Kidney (tissue), 14 donors: Measurements from ENCODE around the gene PLEKHM3. TPM values are rescaled to one million over a fixed set of nuclear protein-coding genes. Genes with fewer than 3 reads are reported as not detected.

Experiments used
- DNase-seq, 5 donors: peaks; one replicate each; pipeline ENCODE4 v3.0.0-alpha.2; 2013 to 2020
- FAIRE-seq: peaks from 2 replicates; lab custom pipeline; 2012; peaks lifted over from hg19 to GRCh38; lab: Jason Lieb, UNC
- H3K27ac ChIP-seq, 2 donors: one replicate each; pipeline ENCODE4 v1.7.0; 2013; ENCODE audit warnings: low read depth in 2 of 2, low read length in 2 of 2, inconsistent platforms in 1 of 2
- H3K27me3 ChIP-seq: one replicate; pipeline ENCODE4 v1.7.1; 2013; ENCODE audit warnings: low read length, inconsistent platforms; ENCODE audit not compliant: control insufficient read depth, insufficient read depth
- H3K36me3 ChIP-seq, 3 donors: one replicate each; pipeline versions ENCODE4 v1.7.0 to v1.7.1; 2013; ENCODE audit warnings: low read length in 3 of 3, control low read depth in 1 of 3, inconsistent platforms in 1 of 3; ENCODE audit not compliant: insufficient read depth in 3 of 3, control insufficient read depth in 2 of 3
- H3K4me1 ChIP-seq, 3 donors: one replicate each; pipeline versions ENCODE4 v1.7.0 to v1.7.1; 2013; ENCODE audit warnings: low read length in 3 of 3, inconsistent platforms in 1 of 3, low read depth in 1 of 3; ENCODE audit not compliant: control insufficient read depth in 2 of 3, insufficient read depth in 2 of 3
- H3K4me3 ChIP-seq, 3 donors: one replicate each; pipeline versions ENCODE4 v1.7.0 to v1.8.1; 2013; ENCODE audit warnings: low read length in 3 of 3, control low read depth in 1 of 3, inconsistent platforms in 1 of 3
- H3K9ac ChIP-seq, 3 donors: one replicate each; pipeline versions ENCODE4 v1.7.0 to v1.7.1; 2013; ENCODE audit warnings: low read length in 3 of 3, control low read depth in 1 of 3, inconsistent platforms in 1 of 3
- H3K9me3 ChIP-seq, 3 donors: one replicate each; pipeline versions ENCODE4 v1.7.0 to v1.7.1; 2013; ENCODE audit warnings: low read length in 3 of 3, control low read depth in 1 of 3, inconsistent platforms in 1 of 3; ENCODE audit not compliant: control insufficient read depth in 2 of 3, insufficient read depth in 1 of 3
- intact Hi-C: fragments of 100-400 bp; cut with DNase I; formaldehyde crosslinking; loops from one replicate; pipeline ENCODE4 v1.11.1; 2022
- polyA plus RNA-seq: library from polyadenylated mRNA; stranded (reverse); fragments of 350-450 nt; fragmentation: Illumina TruSeq; extraction: RNeasy Lipid Tissue Mini Kit (QIAGEN cat#74804); gene quantifications from one replicate; pipeline ENCODE4 v1.2.3, GENCODE V29; 2014; ENCODE audit warnings: low read depth, low replicate concordance; ENCODE audit not compliant: insufficient read depth
- total RNA-seq: library from RNA; stranded (reverse); fragmentation: NEBNext Ultra II Directional; extraction: Animal tissue kit (Norgen Biotek cat#: 25700); gene quantifications from one replicate; pipeline ENCODE4 v1.2.1, GENCODE V29; 2021
- TF ChIP-seq, protein P1 (sequence below): IDR thresholded peaks from 3 replicates; pipeline ENCODE4 v1.5.1; 2012; ENCODE audit warnings: mild to moderate bottlenecking, moderate library complexity, borderline replicate concordance; ENCODE audit not compliant: insufficient read depth; ENCODE audit errors: extremely low read depth
- donor health status: control.
- donor health status: control.
- donor health status: control.
- donor health status: control.
- donor health status: control.
- donor health status: DM: yes; HTN: yes; CAD: no.
- donor health status: Normal renal cell carcinoma (clear cell type).

Gene PLEKHM3
- total and polyA plus RNA-seq, 2 donors from 2014 or later: 4.2 to 13.5 TPM

DNA sequence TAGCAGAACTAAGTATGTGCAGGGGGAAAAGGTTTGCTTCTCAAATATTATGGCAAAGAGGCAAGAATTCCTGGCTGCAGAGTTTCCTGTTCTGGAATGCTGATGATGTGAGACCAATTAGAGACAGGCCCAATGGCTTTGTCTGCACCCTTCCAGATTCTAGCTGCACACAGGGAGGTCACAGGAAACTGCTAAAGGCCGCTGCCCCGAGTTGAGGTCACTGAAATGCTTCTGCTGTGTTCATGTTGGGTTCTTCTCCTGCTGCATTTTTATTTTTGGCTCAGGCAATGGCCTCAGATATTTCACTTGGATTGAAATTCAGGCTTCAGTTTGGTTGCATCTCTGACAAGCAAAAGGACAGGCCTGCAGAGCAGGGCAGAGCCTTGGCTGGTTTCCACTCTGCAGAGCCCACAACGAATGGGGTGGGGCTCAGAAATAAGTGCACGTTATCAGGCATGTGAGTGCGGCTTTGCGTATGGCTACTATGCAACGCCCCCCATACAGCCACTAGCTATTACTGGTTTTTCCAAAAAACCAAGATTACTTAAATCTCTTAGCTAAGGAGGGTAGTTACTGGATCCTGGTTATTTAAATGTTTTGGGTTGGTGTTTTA is 188.7 kb downstream of the PLEKHM3 start:
- no peak overlapping the region for H3K9ac ChIP-seq
- H3K4me3 ChIP-seq: no peak overlapping the region
- TF ChIP-seq, protein P1, sequence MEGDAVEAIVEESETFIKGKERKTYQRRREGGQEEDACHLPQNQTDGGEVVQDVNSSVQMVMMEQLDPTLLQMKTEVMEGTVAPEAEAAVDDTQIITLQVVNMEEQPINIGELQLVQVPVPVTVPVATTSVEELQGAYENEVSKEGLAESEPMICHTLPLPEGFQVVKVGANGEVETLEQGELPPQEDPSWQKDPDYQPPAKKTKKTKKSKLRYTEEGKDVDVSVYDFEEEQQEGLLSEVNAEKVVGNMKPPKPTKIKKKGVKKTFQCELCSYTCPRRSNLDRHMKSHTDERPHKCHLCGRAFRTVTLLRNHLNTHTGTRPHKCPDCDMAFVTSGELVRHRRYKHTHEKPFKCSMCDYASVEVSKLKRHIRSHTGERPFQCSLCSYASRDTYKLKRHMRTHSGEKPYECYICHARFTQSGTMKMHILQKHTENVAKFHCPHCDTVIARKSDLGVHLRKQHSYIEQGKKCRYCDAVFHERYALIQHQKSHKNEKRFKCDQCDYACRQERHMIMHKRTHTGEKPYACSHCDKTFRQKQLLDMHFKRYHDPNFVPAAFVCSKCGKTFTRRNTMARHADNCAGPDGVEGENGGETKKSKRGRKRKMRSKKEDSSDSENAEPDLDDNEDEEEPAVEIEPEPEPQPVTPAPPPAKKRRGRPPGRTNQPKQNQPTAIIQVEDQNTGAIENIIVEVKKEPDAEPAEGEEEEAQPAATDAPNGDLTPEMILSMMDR: no peak
- no peaks in the 10 kb centered on the region for H3K27me3 ChIP-seq
- no peaks in the 10 kb centered on the region for H3K36me3 ChIP-seq
- peaks cover 0 to 5% (median 0%) of the 10 kb centered on the region in 3 donors for H3K4me1 ChIP-seq
- no peak overlapping the region for H3K27ac ChIP-seq
- intact Hi-C loops: no loop called here
- H3K9me3 ChIP-seq: no peaks in the 10 kb centered on the region
- DNase-seq: peak in 1 of 5 donors; percentile 25
- no peak for FAIRE-seq

DNA sequence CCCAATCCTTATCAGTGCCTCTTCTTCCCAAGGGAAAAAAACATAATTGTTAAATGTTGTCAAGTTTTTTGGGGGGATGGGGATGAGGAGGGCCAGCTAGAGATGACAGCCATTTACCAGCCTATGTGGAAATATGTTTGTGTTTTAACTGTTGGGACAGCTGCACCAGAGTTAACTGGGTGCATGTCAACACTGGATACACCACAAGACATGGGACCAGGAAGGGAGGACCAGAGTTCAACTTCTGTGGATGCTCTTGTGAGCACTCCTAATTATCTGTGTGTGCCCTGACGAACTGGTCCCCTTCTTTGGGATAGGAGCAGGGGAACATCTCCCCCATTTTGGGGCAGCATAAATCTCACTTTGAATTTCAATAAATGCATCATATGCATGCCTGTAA is 189.5 kb downstream of the PLEKHM3 start:
- Histone ChIP-seq H3K4me1 (peaks cover 0 to 5% (median 0%) of the 10 kb centered on the region in 3 donors), H3K9me3 (no peaks in the 10 kb centered on the region), H3K27me3 (no peaks in the 10 kb centered on the region), H3K9ac (no peak overlapping the region), H3K36me3 (no peaks in the 10 kb centered on the region), H3K4me3 (no peak overlapping the region), H3K27ac (no peak overlapping the region)
- no peak for DNase-seq
- intact Hi-C loops: no loop called here
- no peak for FAIRE-seq
- TF ChIP-seq, protein P1: no peak

DNA sequence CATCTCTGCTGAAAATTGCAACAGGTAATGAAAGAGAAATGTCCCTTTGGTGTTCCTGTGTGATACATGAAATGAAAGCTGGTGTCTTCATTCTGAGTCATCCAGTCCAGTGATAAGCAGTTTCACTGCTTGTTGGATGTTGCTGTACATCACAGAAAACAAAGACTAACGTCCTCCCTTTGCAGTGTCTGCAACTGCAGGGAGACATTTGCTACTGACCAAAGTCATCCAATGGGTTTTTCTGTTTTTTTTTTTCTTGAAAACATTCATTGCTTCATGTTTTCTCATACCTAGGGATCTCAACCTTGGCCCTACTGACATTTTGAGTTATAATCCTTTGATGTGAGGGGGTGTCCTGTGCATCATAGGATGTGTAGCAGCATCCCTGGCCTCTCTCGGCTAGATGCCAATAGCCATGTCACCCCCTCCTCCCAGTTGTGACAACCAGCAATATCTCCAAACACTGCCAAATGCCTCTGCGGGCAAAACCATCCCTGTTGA is 192.0 kb downstream of the PLEKHM3 start:
- no peak overlapping the region for H3K4me3 ChIP-seq
- H3K4me1 ChIP-seq: peaks cover 0 to 5% (median 0%) of the 10 kb centered on the region in 3 donors
- no peak overlapping the region for H3K27ac ChIP-seq
- DNase-seq (no peak), FAIRE-seq (no peak)
- H3K27me3 ChIP-seq: no peaks in the 10 kb centered on the region
- H3K36me3 ChIP-seq: no peaks in the 10 kb centered on the region
- TF ChIP-seq, protein P1: no peak
- intact Hi-C loops: no loop called here
- no peak overlapping the region for H3K9ac ChIP-seq
- no peaks in the 10 kb centered on the region for H3K9me3 ChIP-seq
